ENCODE measurements around the gene FAM210A.
A peak's percentile ranks its signal among the peaks of the same experiment; 100 is the strongest.

FAM210A gene

GRCh38 chr18:13620818-13621445 is 105.4 kb downstream of the FAM210A start:
- DNase-seq = no peak

DNA sequence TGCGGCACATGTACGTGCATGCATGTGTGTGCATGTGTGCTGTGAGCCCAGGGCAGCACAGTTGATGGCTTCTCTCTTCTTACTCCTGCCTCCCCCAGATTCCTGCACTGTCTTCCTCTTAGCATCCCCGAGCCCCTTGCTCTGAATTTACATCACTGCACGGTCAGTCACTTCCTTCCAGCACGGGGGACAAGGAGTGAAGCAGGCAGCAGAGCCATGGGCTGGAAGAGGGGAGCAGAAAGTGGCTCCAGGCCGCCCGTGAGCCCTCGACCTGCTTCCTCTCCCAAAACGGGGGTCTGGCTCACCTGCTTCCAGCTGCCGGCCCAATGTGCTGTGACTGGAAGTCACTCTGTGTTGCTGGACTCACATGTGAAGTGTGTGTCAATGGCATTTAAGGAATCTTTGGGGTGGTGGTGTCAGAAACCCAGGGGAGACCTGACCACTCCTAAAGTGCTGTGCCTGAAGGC is 106.1 kb downstream of the FAM210A start:
- no peak for DNase-seq

- no peak for DNase-seq
These were observed 106.7 kb downstream of the FAM210A start for GRCh38 chr18:13619505-13620205.

DNA sequence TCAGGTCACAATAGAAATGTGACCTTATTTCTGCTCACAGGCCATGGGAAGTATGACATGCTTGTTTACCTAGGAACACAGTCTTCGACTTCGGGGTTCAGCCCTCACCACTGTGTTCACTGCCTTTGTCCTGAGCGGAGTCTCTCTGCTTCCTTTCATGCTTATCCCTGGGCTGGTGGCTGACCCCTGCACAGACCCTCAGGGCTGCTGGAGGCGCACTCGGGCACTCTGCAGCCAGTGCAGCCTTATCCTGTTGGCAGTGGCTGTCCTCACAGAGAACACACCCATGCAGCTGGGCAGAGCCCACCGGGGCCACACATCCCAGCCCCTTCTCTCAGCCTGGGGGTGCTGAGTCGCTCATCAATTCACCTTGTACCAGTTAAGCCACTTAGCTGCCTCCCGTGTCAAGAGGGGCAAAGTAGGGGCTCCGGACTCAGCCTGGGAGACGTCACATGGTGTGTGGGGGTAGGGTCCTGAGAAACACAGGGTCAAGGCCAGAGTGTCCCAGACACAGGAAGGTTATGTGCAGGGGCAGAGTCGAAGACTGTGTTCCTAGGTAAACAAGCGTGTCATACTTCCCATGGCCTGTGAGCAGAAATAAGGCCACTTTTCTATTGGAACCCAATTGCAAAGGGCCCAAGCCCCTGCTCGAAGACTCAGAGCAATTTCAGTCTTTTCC is 107.5 kb downstream of the FAM210A start:
- DNase-seq = no peak

- DNase-seq = no peak
These were observed 108.4 kb downstream of the FAM210A start for GRCh38 chr18:13617826-13618515.

- peak; percentile 84 for DNase-seq
These were observed 109.8 kb downstream of the FAM210A start for GRCh38 chr18:13616525-13617035.

- no peak for DNase-seq
These were observed 110.3 kb downstream of the FAM210A start for GRCh38 chr18:13616041-13616440.

- no peak for DNase-seq
These were observed 110.9 kb downstream of the FAM210A start for GRCh38 chr18:13615432-13615861.

- no peak for DNase-seq
These were observed 111.6 kb downstream of the FAM210A start for GRCh38 chr18:13614641-13615288.

GRCh38 chr18:13613591-13614501 is 112.5 kb downstream of the FAM210A start:
- DNase-seq = peak; percentile 50

All from RPMI8226 (cell line).